GM12878 (cell line): ENCODE measurements around the gene ZNF107. TPM values are rescaled to one million over a fixed set of nuclear protein-coding genes. Genes with fewer than 3 reads are reported as not detected.
"Not testable (repeated sequence)": the region's sequence is repeated elsewhere in the genome, so short reads cannot be mapped to it uniquely, and the experiment has no call there.

Source experiments
- ATAC-seq: fragments of 200-7000 bp; cut with Tn5 transposase; 3 replicates; pipeline ENCODE4 v1.9.1; 2020; ENCODE audit warnings: mild to moderate bottlenecking, moderate library complexity
- BruUV-seq: library from RNA; stranded (reverse); fragments of 400-500 nt; replicated peaks from 2 replicates; lab custom pipeline; 2021; lab: Mats Ljungman, UMichigan
- CTCF ChIA-PET: fragments of 300-600 bp; sonication (Branson Sonifier 250); formaldehyde crosslinking; extraction: SDS; loops from one replicate; lab custom pipeline; 2021; ENCODE audit warnings: inconsistent platforms; lab: Yijun Ruan, JAX
- POLR2A ChIA-PET: fragments of 350-600 bp; formaldehyde crosslinking; extraction: SDS; loops from one replicate; lab custom pipeline; 2021; ENCODE audit warnings: inconsistent platforms; lab: Charles Lee
- RAD21 ChIA-PET: fragments of 300-600 bp; sonication (Branson Sonifier 250); formaldehyde crosslinking; loops from one replicate; lab custom pipeline; 2023; ENCODE audit warnings: antibody characterized with exemption; ENCODE audit not compliant: unreplicated experiment; lab: Charles Lee
- SMC1A ChIA-PET: fragments of 300-600 bp; sonication (Branson Sonifier 250); formaldehyde crosslinking; loops from one replicate; lab custom pipeline; 2023; ENCODE audit not compliant: unreplicated experiment, uncharacterized antibody; lab: Charles Lee
- DNase-seq: peaks from one replicate; pipeline ENCODE4 v3.0.0-alpha.2; 2011; ENCODE audit warnings: low read depth, low spot score
- FAIRE-seq: peaks from 3 replicates; lab custom pipeline; 2011; peaks lifted over from hg19 to GRCh38; lab: Jason Lieb, UNC
- H2AFZ ChIP-seq: 2 replicates; pipeline ENCODE4 v1.6.0; 2011; ENCODE audit warnings: low read depth, low read length, control low read depth; ENCODE audit not compliant: control insufficient read depth
- H3K27ac ChIP-seq: 2 replicates; pipeline ENCODE4 v1.5.1; 2011; ENCODE audit warnings: control low read depth; ENCODE audit not compliant: control insufficient read depth, insufficient read depth
- H3K27me3 ChIP-seq, 2 experiments: replicated peaks in 1 of 2; 2 replicates each; pipeline versions ENCODE4 v1.6.0 to v1.6.1; 2011; ENCODE audit warnings: low read length in 1 of 2; ENCODE audit not compliant: control insufficient read depth in 2 of 2, insufficient read depth in 2 of 2
- H3K36me3 ChIP-seq, 2 experiments: 2 replicates each; pipeline ENCODE4 v1.5.1; 2011; ENCODE audit warnings: low read length in 1 of 2; ENCODE audit not compliant: control insufficient read depth in 2 of 2, insufficient read depth in 2 of 2
- H3K4me1 ChIP-seq: 2 replicates; pipeline ENCODE4 v1.6.1; 2011; ENCODE audit warnings: mild to moderate bottlenecking, low read length, moderate library complexity, mixed read lengths; ENCODE audit not compliant: control insufficient read depth, insufficient read depth
- H3K4me2 ChIP-seq: 2 replicates; pipeline ENCODE4 v1.6.0; 2011; ENCODE audit warnings: control low read depth; ENCODE audit not compliant: control insufficient read depth, insufficient read depth
- H3K4me3 ChIP-seq: fragments of 200-600 bp; sonication (generic); 2 replicates; pipeline ENCODE4 v1.5.1; 2016
- H3K79me2 ChIP-seq: 2 replicates; pipeline ENCODE4 v1.6.0; 2011; ENCODE audit warnings: low read length; ENCODE audit not compliant: control insufficient read depth, insufficient read depth
- H3K9ac ChIP-seq: 2 replicates; pipeline ENCODE4 v1.8.0; 2011; ENCODE audit warnings: low read length, control low read depth, mixed read lengths; ENCODE audit not compliant: control insufficient read depth, insufficient read depth
- H3K9me3 ChIP-seq: replicated peaks from 3 replicates; pipeline ENCODE4 v1.5.1; 2011; ENCODE audit warnings: mild to moderate bottlenecking, low read length; ENCODE audit not compliant: control insufficient read depth, insufficient read depth
- H4K20me1 ChIP-seq: 2 replicates; pipeline ENCODE4 v1.6.0; 2011; ENCODE audit not compliant: control insufficient read depth, insufficient read depth
- CBX5 ChIP-seq: sonication (generic); IDR thresholded peaks from 2 replicates; pipeline ENCODE4 v1.6.1; 2016; ENCODE audit warnings: low read depth, moderate library complexity, mild to moderate bottlenecking, inconsistent platforms
- ZNF274 ChIP-seq: IDR thresholded peaks from one replicate; pipeline ENCODE4 v1.8.0; 2011; ENCODE audit not compliant: insufficient read length, insufficient read depth
- ZSCAN29 ChIP-seq: fragments of 450-650 bp; IDR thresholded peaks from 2 replicates; pipeline ENCODE4 v1.6.1; 2017; ENCODE audit warnings: mild to moderate bottlenecking, moderate library complexity
- WGBS: methylation state at CpG from one replicate; pipeline ENCODE4 v1.1.6; 2016; ENCODE audit warnings: low lambda C conversion rate; ENCODE audit not compliant: insufficient replicate concordance, insufficient coverage; ENCODE audit errors: missing lambda C conversion rate; 5-methylcytosine and 5-hydroxymethylcytosine counted together
- in situ Hi-C: fragments of 300-500 bp; cut with MboI; formaldehyde crosslinking; loops from 9 replicates; pipeline ENCODE4 v1.14.3; 2018; ENCODE audit warnings: mixed read lengths
- intact Hi-C: fragments of 100-400 bp; cut with micrococcal nuclease; formaldehyde crosslinking; loops from one replicate; pipeline ENCODE4 v1.14.2; 2022; ENCODE audit not compliant: unreplicated experiment
- polyA plus RNA-seq, 11 experiments: library from polyadenylated mRNA; depleted of rRNA in 4 of 11; unstranded in 6 of 11; stranded (reverse) in 5 of 11; fragments of >200 nt; fragmentation: Nextera tagmentation in 4 of 11; fragmentation: Illumina TruSeq in 1 of 11; extraction: Ambion mirVana in 4 of 11; extraction: Trizol in 1 of 11; gene quantifications; 1 replicate in 1 of 11; 2 replicates in 10 of 11; pipeline versions ENCODE4 v1.2.1 to v1.2.3, GENCODE V29; 2011 to 2016; ENCODE audit warnings: inconsistent platforms in 2 of 11, missing spikeins in 2 of 11, low read depth in 1 of 11
- total RNA-seq, 4 experiments: library from RNA; depleted of rRNA in 3 of 4; stranded (reverse); fragments of >200 nt in 3 of 4; fragmentation: Illumina TruSeq in 1 of 4; extraction: Trizol in 1 of 4; gene quantifications; 2 replicates each; pipeline versions ENCODE4 v1.2.1 to v1.2.3, GENCODE V29; 2013 to 2021

The ZNF107 gene
- total and polyA plus RNA-seq, 10 of the 15 experiments (the other 5 are each of a cell fraction or from before 2014, with no cell fraction given): 3.2 to 23.3 (median 13.7) TPM

DNA sequence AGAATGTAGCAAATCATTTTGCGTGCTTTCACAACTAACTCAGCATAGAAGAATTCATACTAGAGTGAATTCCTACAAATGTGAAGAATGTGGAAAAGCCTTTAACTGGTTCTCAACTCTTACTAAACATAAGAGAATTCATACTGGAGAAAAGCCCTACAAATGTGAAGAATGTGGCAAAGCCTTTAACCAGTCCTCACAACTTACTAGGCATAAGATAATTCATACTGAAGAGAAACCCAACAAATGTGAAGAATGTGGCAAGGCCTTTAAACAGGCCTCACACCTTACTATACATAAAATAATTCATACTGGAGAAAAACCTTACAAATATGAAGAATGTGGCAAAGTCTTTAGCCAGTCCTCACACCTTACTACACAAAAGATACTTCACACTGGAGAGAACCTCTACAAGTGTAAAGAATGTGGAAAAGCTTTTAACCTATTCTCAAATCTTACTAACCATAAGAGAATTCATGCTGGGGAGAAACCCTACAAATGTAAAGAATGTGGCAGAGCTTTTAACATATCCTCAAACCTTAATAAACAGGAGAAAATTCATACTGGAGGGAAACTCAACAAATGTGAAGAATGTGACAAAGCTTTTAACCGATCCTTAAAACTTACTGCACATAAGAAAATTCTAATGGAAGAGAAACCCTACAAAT lies 40.8 kb downstream of the ZNF107 start:
- Histone ChIP-seq H4K20me1 (no peaks in the 10 kb centered on the region), H2AFZ (no peak overlapping the region), H3K27me3 (no peaks in the 10 kb centered on the region), H3K4me1 (no peaks in the 10 kb centered on the region), H3K4me3 (no peak overlapping the region), H3K4me2 (no peak overlapping the region), H3K79me2 (no peaks in the 10 kb centered on the region), H3K36me3 (peaks cover 0 to 4% of the 10 kb centered on the region in 2 experiments; a peak in 1 of 4 replicates), H3K27ac (no peak overlapping the region), H3K9ac (no peak overlapping the region), H3K9me3 (peaks cover 34% of the 10 kb centered on the region)
- ChIA-PET SMC1A (interaction anchor here (1.1 kb wide), 1 partner anchor 36 kb away, joined by 4 read pairs; no protein-coding TSS in a partner anchor), CTCF (no interaction called here), RAD21 (no interaction called here), POLR2A (interaction anchor here (1.4 kb wide), 1 partner anchor 11 kb away, joined by 3 read pairs; no protein-coding TSS in a partner anchor)
- 96% methylated on average over 2 of the region's 2 CpGs for whole genome bisulfite sequencing
- no TSS peak for BruUV-seq
- intact Hi-C loops (no loop called here), in situ Hi-C loops (no loop called here)
- ATAC-seq (no peak), FAIRE-seq (peak; percentile 35), DNase-seq (no peak)
- TF ChIP-seq CBX5 (0 out of 2 replicates have a peak, but pooled peaks have one; percentile 24), ZNF274 (peak; percentile 42), ZSCAN29 (no peak)

DNA sequence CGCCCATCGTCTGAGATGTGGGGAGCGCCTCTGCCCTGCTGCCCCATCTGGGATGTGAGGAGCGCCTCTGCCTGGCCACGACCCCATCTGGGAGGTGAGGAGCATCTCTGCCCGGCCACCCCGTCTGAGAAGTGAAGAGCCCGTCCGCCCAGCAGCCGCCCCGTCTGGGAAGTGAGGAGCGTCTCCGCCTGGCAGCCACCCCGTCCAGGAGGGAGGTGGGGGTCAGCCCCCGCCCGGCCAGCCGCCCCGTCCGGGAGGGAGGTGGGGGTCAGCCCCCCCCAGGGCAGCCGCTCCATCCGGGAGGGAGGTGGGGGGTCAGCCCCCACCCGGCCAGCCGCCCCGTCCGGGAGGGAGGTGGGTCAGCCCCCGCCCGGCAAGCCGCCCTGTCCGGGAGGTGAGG lies 52.0 kb downstream of the ZNF107 start:
- RAD21 ChIA-PET, CTCF ChIA-PET, H3K27me3 ChIP-seq, H3K27ac ChIP-seq, H3K9ac ChIP-seq, POLR2A ChIA-PET, SMC1A ChIA-PET, DNase-seq, H3K4me2 ChIP-seq, intact Hi-C loops, H3K36me3 ChIP-seq, FAIRE-seq, in situ Hi-C loops, ATAC-seq, H4K20me1 ChIP-seq, H3K4me1 ChIP-seq, H3K79me2 ChIP-seq, H3K9me3 ChIP-seq, BruUV-seq, H3K4me3 ChIP-seq, H2AFZ ChIP-seq: not testable (repeated sequence)
- 90% methylated on average over 6 of the region's 29 CpGs for WGBS
